Airway epithelial cell (primary cell): ENCODE data around the gene CHMP2B. TPM values are rescaled to one million over a fixed set of nuclear protein-coding genes. Genes with fewer than 3 reads are reported as not detected.

Experiments used
- total RNA-seq: library from RNA; depleted of rRNA; stranded (reverse); fragments of >200 nt; gene quantifications from 2 replicates; pipeline ENCODE4 v1.2.3, GENCODE V29; 2015

The CHMP2B gene, protein sequence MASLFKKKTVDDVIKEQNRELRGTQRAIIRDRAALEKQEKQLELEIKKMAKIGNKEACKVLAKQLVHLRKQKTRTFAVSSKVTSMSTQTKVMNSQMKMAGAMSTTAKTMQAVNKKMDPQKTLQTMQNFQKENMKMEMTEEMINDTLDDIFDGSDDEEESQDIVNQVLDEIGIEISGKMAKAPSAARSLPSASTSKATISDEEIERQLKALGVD
- 31.5 and 36.8 TPM in 2 replicates for total RNA-seq

DNA sequence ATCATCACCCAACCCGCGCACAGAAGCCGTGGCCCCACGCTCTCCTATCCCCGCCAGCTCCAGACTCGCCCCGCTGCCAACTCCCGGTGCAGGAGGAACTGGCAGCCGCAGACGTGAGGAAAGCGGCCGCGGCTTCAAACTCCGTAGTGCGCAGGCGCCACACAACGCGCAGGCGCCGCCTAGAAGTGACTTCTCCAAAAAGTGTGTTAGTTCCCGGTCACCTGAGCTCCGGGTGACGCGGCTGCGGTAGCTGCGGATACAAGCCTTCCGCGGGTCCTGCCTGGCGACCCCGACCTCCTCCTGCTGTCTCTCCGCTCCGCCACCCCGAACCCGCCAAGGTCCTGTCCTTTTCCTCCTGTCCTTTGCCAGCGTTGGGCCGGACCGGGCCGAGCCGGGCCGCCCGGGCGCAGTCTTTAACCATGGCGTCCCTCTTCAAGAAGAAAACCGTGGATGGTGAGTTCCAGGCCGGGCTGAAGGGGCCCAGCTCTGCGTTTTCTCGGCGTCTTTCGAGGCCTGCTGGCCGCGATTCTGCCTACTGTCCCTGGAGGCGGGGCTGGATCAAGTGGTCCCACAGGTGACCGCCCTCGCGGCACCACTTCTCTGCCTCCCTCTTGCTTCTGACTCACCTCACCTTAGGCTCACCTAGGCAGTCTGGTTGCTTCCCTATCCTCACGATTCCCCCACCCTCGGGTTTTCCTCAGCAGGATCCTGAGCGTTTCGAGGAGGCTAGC, at the start of gene CHMP2B:
Gene CHMP2B, plus strand, starts transcription at position 206 of the 731 bp plus-strand sequence. Its CDS starts 214 bp downstream, at position 420.

DNA sequence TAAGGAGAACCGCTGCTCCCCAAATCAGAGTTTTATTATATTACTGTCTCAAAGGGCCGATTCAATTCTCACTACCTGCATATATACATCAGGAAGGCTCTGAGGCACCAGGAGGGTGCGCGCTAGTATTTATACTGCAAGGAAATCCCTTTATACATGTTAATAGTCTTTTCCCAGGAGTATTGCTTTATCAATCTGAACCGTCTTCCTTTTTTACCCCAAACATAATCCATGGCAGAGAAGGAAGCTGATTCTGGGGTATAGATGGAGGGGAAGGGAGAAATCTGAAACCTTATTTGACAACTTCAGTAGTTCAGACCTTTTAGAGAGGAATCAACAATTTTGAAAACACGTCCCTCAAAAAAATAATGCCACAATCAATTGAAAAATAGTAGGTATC, 49.4 kb downstream of the CHMP2B start, which contains the start of gene POU1F1:
Gene POU1F1, minus strand, starts transcription at position 101 of the 400 bp plus-strand sequence. CDS start 122 bp downstream, outside the sequence.

Other genes with a start within 250 kb of the CHMP2B start
- gene VGLL3, start 236.2 kb upstream of the CHMP2B start, total RNA-seq, result 0.65 and 2.2 TPM in 2 replicates
- gene POU1F1, start 49.3 kb downstream of the CHMP2B start, total RNA-seq, result not detected in 2 replicates